SK-N-MC (cell line): ENCODE results near the gene SAMD14.

Experiments used
- DNase-seq: peaks from one replicate; pipeline ENCODE4 v3.0.0-alpha.2; 2011; ENCODE audit warnings: low read depth, low spot score
- H3K27ac ChIP-seq: fragments of 200-600 bp; sonication (generic); 2 replicates; pipeline ENCODE4 v1.5.1; 2016; ENCODE audit warnings: mixed run types
- H3K36me3 ChIP-seq: fragments of 200-600 bp; sonication (generic); 2 replicates; pipeline ENCODE4 v1.6.1; 2017; ENCODE audit warnings: antibody characterized with exemption, low read length, mixed read lengths; ENCODE audit not compliant: insufficient read depth
- H3K4me3 ChIP-seq: fragments of 200-600 bp; sonication (generic); 2 replicates; pipeline ENCODE4 v1.5.1; 2016
- H3K9ac ChIP-seq: fragments of 200-600 bp; sonication (generic); 2 replicates; pipeline ENCODE4 v1.8.0; 2017; ENCODE audit warnings: mixed run types, mixed read lengths; ENCODE audit not compliant: insufficient read length
- H3K9me3 ChIP-seq: fragments of 200-600 bp; sonication (generic); 2 replicates; pipeline ENCODE4 v1.6.1; 2017; ENCODE audit warnings: low read depth, mild to moderate bottlenecking, antibody characterized with exemption, low read length, moderate library complexity, mixed read lengths
- EZH2 ChIP-seq: fragments of 200-600 bp; sonication (generic); IDR thresholded peaks from one replicate; pipeline ENCODE4 v1.6.1; 2017; ENCODE audit warnings: antibody characterized with exemption
- FOXP2 ChIP-seq: optimal IDR thresholded peaks from 2 replicates; pipeline ENCODE3; 2011; ENCODE audit warnings: mild to moderate bottlenecking, moderate library complexity; ENCODE audit not compliant: insufficient read depth; ENCODE audit errors: extremely low read length, control extremely low read depth
- POLR2AphosphoS5 ChIP-seq: IDR thresholded peaks from 2 replicates; pipeline ENCODE4 v1.6.1; 2012; ENCODE audit warnings: mild to moderate bottlenecking, low read depth, low read length, borderline replicate concordance

Gene SAMD14

DNA sequence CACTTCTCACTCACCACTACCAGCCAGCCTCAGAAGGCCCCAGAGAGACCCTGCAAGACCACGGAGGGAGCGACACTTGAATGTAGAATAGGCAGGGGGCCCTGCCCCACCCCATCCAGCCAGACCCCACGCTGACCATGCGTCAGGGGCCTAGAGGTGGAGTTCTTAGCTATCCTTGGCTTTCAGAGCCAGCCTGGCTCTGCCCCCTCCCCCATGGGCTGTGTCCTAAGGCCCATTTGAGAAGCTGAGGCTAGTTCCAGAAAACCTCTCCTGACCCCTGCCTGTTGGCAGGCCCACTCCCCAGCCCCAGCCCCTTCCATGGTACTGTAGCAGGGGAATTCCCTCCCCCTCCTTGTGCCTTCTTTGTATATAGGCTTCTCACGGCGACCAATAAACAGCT is 39.9 kb downstream of the SAMD14 start:
- Histone ChIP-seq H3K27ac (no peak overlapping the region), H3K4me3 (no peak overlapping the region), H3K9me3 (no peaks in the 10 kb centered on the region), H3K36me3 (no peaks in the 10 kb centered on the region), H3K9ac (no peak overlapping the region)
- no peak for TF ChIP-seq FOXP2
- no peak for TF ChIP-seq POLR2AphosphoS5
- no peak for TF ChIP-seq EZH2
- DNase-seq: no peak

DNA sequence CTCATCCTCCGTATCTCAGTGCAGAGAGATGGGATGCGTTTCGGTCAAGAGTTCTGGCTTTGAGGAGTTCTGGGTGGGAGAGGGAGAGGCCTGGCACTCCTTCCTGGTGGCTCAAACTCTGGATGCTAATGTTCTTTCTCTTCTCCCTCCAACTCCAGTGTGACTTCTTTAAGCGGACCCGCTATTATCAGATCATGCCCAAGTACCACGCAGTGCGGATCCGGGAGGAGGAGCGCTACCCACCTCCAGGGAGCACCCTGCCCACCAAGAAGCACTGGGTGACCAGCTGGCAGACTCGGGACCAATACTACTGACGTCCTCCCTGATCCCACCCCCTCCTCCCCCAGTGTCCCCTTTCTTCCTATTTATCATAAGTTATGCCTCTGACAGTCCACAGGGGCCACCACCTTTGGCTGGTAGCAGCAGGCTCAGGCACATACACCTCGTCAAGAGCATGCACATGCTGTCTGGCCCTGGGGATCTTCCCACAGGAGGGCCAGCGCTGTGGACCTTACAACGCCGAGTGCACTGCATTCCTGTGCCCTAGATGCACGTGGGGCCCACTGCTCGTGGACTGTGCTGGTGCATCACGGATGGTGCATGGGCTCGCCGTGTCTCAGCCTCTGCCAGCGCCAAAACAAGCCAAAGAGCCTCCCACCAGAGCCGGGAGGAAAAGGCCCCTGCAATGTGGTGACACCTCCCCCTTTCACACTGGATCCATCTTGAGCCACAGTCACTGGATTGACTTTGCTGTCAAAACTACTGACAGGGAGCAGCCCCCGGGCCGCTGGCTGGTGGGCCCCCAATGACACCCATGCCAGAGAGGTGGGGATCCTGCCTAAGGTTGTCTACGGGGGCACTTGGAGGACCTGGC is 40.8 kb downstream of the SAMD14 start:
- Histone ChIP-seq H3K4me3 (no peak overlapping the region), H3K9ac (no peak overlapping the region), H3K9me3 (no peaks in the 10 kb centered on the region), H3K27ac (no peak overlapping the region), H3K36me3 (no peaks in the 10 kb centered on the region)
- no peak for TF ChIP-seq FOXP2
- no peak for TF ChIP-seq POLR2AphosphoS5
- TF ChIP-seq EZH2: no peak
- no peak for DNase-seq

DNA sequence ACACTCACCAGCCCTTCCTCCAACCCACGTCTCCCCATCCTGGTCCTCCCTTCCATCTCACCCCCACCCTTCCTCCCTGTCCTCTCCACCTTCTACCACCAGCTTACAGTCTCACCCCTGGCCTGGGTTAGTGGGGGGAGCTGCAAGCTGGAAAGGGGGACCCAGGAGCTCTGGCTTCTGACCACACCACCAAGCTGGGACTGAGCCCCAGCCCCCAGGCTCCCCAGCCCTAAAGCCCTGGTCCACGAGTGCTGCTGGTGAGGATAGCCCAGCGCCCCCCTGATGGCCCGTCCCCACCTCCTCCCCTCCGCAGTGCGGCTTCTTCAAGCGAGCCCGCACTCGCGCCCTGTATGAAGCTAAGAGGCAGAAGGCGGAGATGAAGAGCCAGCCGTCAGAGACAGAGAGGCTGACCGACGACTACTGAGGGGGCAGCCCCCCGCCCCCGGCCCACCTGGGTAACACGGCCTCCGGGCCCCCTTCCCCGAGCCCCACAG is 42.0 kb downstream of the SAMD14 start:
- no peak for DNase-seq
- Histone ChIP-seq H3K27ac (no peak overlapping the region), H3K9me3 (no peaks in the 10 kb centered on the region), H3K9ac (no peak overlapping the region), H3K36me3 (no peaks in the 10 kb centered on the region), H3K4me3 (no peak overlapping the region)
- TF ChIP-seq FOXP2 (no peak), POLR2AphosphoS5 (no peak), EZH2 (no peak)

GRCh38 chr17:50087246-50087911 is 42.6 kb downstream of the SAMD14 start:
- TF ChIP-seq POLR2AphosphoS5 (no peak), FOXP2 (no peak), EZH2 (no peak)
- no peaks in the 10 kb centered on the region for H3K36me3 ChIP-seq
- no peaks in the 10 kb centered on the region for H3K9me3 ChIP-seq
- no peak for DNase-seq
- no peak overlapping the region for H3K4me3 ChIP-seq
- no peak overlapping the region for H3K9ac ChIP-seq
- no peak overlapping the region for H3K27ac ChIP-seq

DNA sequence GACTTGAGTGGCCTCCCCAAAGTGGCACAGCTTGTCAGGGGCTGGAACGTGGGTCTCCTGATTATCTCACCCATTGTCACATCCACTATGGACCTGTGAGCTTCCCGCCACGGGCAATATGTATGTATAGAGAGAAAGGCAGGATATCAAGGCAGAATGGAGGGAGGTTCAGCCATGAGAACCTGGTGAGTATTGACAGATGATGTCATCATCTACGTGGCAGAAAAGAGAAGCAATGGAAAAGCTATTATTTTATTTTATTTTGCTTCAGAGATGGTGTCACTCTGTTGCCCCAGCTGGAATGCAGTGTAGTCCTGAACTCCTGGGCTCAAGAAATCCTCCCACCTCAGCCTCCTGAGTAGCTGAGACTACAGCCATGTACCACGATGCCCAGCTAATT is 48.2 kb downstream of the SAMD14 start:
- Histone ChIP-seq H3K27ac (no peak overlapping the region), H3K36me3 (no peaks in the 10 kb centered on the region), H3K4me3 (no peak overlapping the region), H3K9me3 (no peaks in the 10 kb centered on the region), H3K9ac (no peak overlapping the region)
- no peak for TF ChIP-seq POLR2AphosphoS5
- TF ChIP-seq FOXP2: no peak
- no peak for TF ChIP-seq EZH2
- no peak for DNase-seq

GRCh38 chr17:50080827-50081226 is 49.1 kb downstream of the SAMD14 start:
- Histone ChIP-seq H3K9me3 (no peaks in the 10 kb centered on the region), H3K9ac (no peak overlapping the region), H3K4me3 (no peak overlapping the region), H3K27ac (no peak overlapping the region), H3K36me3 (no peaks in the 10 kb centered on the region)
- TF ChIP-seq FOXP2: no peak
- TF ChIP-seq POLR2AphosphoS5: no peak
- no peak for TF ChIP-seq EZH2
- DNase-seq: no peak

DNA sequence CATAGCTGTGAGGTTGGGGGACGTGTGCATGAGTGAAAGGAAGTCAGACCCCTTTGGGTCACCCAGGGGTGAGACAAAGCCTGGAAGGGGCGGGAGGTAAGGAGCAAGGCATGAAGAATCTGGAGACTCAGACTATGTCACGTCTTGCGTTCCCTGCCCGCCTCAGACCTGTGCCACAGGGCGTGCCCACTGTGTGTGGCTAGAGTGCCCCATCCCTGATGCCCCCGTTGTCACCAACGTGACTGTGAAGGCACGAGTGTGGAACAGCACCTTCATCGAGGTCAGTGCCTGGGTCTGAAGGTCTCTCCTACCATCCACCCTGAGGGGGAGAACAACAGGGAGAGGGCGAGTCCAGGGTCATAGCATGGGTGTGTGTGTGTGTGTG is 49.9 kb downstream of the SAMD14 start:
- no peak overlapping the region for H3K27ac ChIP-seq

GRCh38 chr17:50079334-50080095 is 50.4 kb downstream of the SAMD14 start:
- no peak for DNase-seq
- Histone ChIP-seq H3K9me3 (no peaks in the 10 kb centered on the region), H3K36me3 (no peaks in the 10 kb centered on the region), H3K4me3 (no peak overlapping the region), H3K9ac (no peak overlapping the region), H3K27ac (no peak overlapping the region)
- TF ChIP-seq POLR2AphosphoS5 (no peak), FOXP2 (no peak), EZH2 (no peak)

More for the DNA sequence above, 49.9 kb downstream of the SAMD14 start:
- DNase-seq: no peak
- Histone ChIP-seq H3K4me3 (no peak overlapping the region), H3K9ac (no peak overlapping the region), H3K36me3 (no peaks in the 10 kb centered on the region), H3K9me3 (no peaks in the 10 kb centered on the region)
- no peak for TF ChIP-seq EZH2
- no peak for TF ChIP-seq POLR2AphosphoS5
- TF ChIP-seq FOXP2: no peak
